Measurements from ENCODE around the gene AGAP1. TPM values are rescaled to one million over a fixed set of nuclear protein-coding genes. Genes with fewer than 3 reads are reported as not detected.

The AGAP1 gene
- total and polyA plus RNA-seq, 2 donors (not counting 3 experiments of a cell fraction or from before 2014, with no cell fraction given), result 10.2 to 20.9 TPM

DNA sequence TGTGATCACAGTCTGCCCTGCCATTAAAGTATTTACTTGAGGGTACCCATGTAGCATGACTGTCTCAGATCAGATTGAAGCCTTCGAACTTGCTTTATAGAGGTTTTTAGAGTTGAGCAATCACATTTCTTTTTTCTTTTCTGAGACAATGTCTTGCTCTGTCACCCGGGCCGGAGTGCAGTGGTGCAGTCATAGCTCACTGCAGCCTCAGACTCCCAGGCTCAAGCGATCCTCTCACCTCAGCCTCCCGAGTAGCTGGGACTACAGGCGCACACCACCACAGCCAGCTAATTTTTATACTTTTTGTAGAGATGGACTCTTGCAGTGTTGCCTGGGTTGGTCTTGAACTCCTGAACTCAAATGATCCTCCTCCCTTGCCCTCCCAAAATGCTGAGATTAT, 153.4 kb downstream of the AGAP1 start:
- no peaks in the 10 kb centered on the region for H3K36me3 ChIP-seq (ENCODE audit: control insufficient read depth in 2 of 2, extremely low read depth in 1 of 2, insufficient read depth in 2 of 2, low read length in 2 of 2)
- H3K79me2 ChIP-seq (ENCODE audit: control insufficient read depth, insufficient read depth, low read length), result no peaks in the 10 kb centered on the region
- H3K9ac ChIP-seq (replicated peaks; ENCODE audit: extremely low read depth, insufficient read depth, low read length), result no peak overlapping the region
- ChIA-PET POLR2A (no interaction called here), CTCF (no interaction called here)
- H2AFZ ChIP-seq (ENCODE audit: low read depth, low read length), result no peak overlapping the region
- H3K4me2 ChIP-seq (ENCODE audit: insufficient read depth, low read length), result no peak overlapping the region
- DNase-seq (ENCODE audit: low read depth, low spot score) (no peak), FAIRE-seq (no peak)
- H3K4me3 ChIP-seq (replicated peaks in 1 of 3; ENCODE audit: insufficient read depth in 1 of 3, low read depth in 1 of 3, low read length in 3 of 3), result no peak overlapping the region
- H4K20me1 ChIP-seq (replicated peaks; ENCODE audit: control insufficient read depth, extremely low read depth, insufficient read depth, low read length), result no peaks in the 10 kb centered on the region
- H3K27me3 ChIP-seq (ENCODE audit: control insufficient read depth in 2 of 2, insufficient read depth in 2 of 2, low read length in 2 of 2), result no peaks in the 10 kb centered on the region
- BruUV-seq (replicated peaks), result no TSS peak
- TF ChIP-seq MYC (IDR thresholded peaks at IDR 0.05; ENCODE audit: low read depth, low read length) (no peak), JUN (IDR thresholded peaks at IDR 0.05; ENCODE audit: borderline replicate concordance, insufficient read depth, insufficient read length, low read depth) (no peak), GATA2 (IDR thresholded peaks at IDR 0.05; ENCODE audit: insufficient read depth, insufficient read length, low read depth, low read length) (no peak), POLR2A (IDR thresholded peaks at IDR 0.05; ENCODE audit: low read depth, low read length) (no peak), FOS (IDR thresholded peaks at IDR 0.05; ENCODE audit: borderline replicate concordance, insufficient read depth, low read length) (no peak), POLR2AphosphoS5 (IDR thresholded peaks at IDR 0.05; ENCODE audit: insufficient read depth, low read depth, low read length) (no peak), EZH2 (IDR thresholded peaks at IDR 0.05; ENCODE audit: borderline replicate concordance, low read depth, low read length, severe bottlenecking) (no peak)
- TF ChIP-seq, protein P1, sequence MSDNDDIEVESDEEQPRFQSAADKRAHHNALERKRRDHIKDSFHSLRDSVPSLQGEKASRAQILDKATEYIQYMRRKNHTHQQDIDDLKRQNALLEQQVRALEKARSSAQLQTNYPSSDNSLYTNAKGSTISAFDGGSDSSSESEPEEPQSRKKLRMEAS (IDR thresholded peaks at IDR 0.05; ENCODE audit: insufficient read depth, insufficient read length), result no peak
- TF ChIP-seq, protein P2, sequence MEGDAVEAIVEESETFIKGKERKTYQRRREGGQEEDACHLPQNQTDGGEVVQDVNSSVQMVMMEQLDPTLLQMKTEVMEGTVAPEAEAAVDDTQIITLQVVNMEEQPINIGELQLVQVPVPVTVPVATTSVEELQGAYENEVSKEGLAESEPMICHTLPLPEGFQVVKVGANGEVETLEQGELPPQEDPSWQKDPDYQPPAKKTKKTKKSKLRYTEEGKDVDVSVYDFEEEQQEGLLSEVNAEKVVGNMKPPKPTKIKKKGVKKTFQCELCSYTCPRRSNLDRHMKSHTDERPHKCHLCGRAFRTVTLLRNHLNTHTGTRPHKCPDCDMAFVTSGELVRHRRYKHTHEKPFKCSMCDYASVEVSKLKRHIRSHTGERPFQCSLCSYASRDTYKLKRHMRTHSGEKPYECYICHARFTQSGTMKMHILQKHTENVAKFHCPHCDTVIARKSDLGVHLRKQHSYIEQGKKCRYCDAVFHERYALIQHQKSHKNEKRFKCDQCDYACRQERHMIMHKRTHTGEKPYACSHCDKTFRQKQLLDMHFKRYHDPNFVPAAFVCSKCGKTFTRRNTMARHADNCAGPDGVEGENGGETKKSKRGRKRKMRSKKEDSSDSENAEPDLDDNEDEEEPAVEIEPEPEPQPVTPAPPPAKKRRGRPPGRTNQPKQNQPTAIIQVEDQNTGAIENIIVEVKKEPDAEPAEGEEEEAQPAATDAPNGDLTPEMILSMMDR (IDR thresholded peaks at IDR 0.05; ENCODE audit: extremely low read depth in 1 of 2, insufficient read depth in 1 of 2, low read depth in 1 of 2, low read length in 2 of 2), result no peak
- H3K4me1 ChIP-seq (ENCODE audit: control insufficient read depth, extremely low read depth, insufficient read depth, low read length), result no peaks in the 10 kb centered on the region
- intact Hi-C loops (cut with micrococcal nuclease), result no loop called here
- no peak overlapping the region for H3K27ac ChIP-seq (ENCODE audit: insufficient read depth, low read depth, low read length)
- no peaks in the 10 kb centered on the region for H3K9me3 ChIP-seq (replicated peaks; ENCODE audit: control insufficient read depth, insufficient read depth, low read length)
- dilution Hi-C loops (cut with MboI; ENCODE audit: extremely low pct_ligation_motif_present, low sequenced_read_pairs), result no loop called here
- H3K9me1 ChIP-seq (replicated peaks; ENCODE audit: control insufficient read depth, extremely low read depth, insufficient read depth, low read length), result no peaks in the 10 kb centered on the region

All from endothelial cell of umbilical vein (primary cell).